Neural progenitor cell (in vitro differentiated cells): ENCODE measurements around the gene PRDM16.

Experiments used
- CTCF ChIP-seq: fragments of 200-600 bp; sonication (generic); IDR thresholded peaks from 2 replicates; pipeline ENCODE4 v1.5.1; 2017; ENCODE audit warnings: antibody characterized with exemption, mild to moderate bottlenecking
- EZH2phosphoT487 ChIP-seq: fragments of 200-600 bp; sonication (generic); IDR thresholded peaks from 2 replicates; pipeline ENCODE4 v1.6.1; 2017; ENCODE audit warnings: antibody characterized with exemption

DNA sequence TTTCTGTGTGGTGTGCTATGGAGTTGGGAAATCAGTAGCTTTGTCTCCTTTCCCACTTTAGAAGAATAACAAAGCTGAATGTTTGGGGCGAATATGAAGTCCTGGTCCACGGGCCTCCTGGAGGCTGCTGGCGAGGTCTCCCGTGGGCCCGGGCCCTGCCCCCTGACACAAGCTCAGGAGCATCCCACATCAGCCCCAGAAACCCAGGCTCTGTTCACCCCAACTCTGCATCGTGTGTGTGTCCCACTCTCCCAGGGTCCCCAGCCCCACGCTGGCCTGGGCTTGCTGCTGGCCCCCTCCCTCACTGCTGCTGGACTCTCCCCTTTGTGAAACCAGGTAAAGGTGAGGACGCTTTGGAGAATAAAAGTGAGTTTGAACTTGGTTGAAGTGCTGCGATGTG is 8.1 kb downstream of the PRDM16 start:
- TF ChIP-seq EZH2phosphoT487 (no peak), CTCF (no peak)
